GM23338 (cell line): Measurements from ENCODE around the gene NEB. TPM values are rescaled to one million over a fixed set of nuclear protein-coding genes. Genes with fewer than 3 reads are reported as not detected.
A peak's percentile ranks its signal among the peaks of the same experiment; 100 is the strongest.

Source experiments
- ATAC-seq: fragments of 200-7000 bp; cut with Tn5 transposase; 3 replicates; pipeline ENCODE4 v1.9.1; 2020
- DNase-seq: peaks from one replicate; pipeline ENCODE4 v3.0.0-alpha.2; 2015; ENCODE audit warnings: low spot score
- H2AFZ ChIP-seq: fragments of 200-600 bp; sonication (generic); 2 replicates; pipeline ENCODE4 v1.8.0; 2016; ENCODE audit warnings: antibody characterized with exemption, mild to moderate bottlenecking, moderate library complexity
- H3F3A ChIP-seq: fragments of 200-600 bp; sonication (generic); replicated peaks from 2 replicates; pipeline ENCODE4 v1.8.0; 2017; ENCODE audit warnings: antibody characterized with exemption, mixed run types, low read depth
- H3K27ac ChIP-seq: fragments of 200-600 bp; sonication (generic); 2 replicates; pipeline ENCODE4 v1.6.1; 2016; ENCODE audit warnings: low read depth
- H3K27me3 ChIP-seq: fragments of 200-600 bp; sonication (generic); 2 replicates; pipeline ENCODE4 v1.8.0; 2016; ENCODE audit warnings: mild to moderate bottlenecking, mixed run types, moderate library complexity; ENCODE audit not compliant: insufficient read depth
- H3K36me3 ChIP-seq: fragments of 200-600 bp; sonication (generic); 2 replicates; pipeline ENCODE4 v1.8.0; 2016; ENCODE audit warnings: mild to moderate bottlenecking; ENCODE audit not compliant: insufficient read depth
- H3K4me1 ChIP-seq: fragments of 200-600 bp; sonication (generic); 2 replicates; pipeline ENCODE4 v1.8.0; 2016; ENCODE audit warnings: mild to moderate bottlenecking, moderate library complexity; ENCODE audit not compliant: insufficient read depth
- H3K4me2 ChIP-seq: fragments of 200-600 bp; sonication (generic); 2 replicates; pipeline ENCODE4 v1.7.1; 2017; ENCODE audit warnings: mixed run types
- H3K4me3 ChIP-seq: fragments of 200-600 bp; sonication (generic); 2 replicates; pipeline ENCODE4 v1.6.1; 2016; ENCODE audit warnings: mixed run types
- H3K79me2 ChIP-seq: fragments of 200-600 bp; sonication (generic); replicated peaks from 2 replicates; pipeline ENCODE4 v1.8.0; 2017; ENCODE audit warnings: mild to moderate bottlenecking; ENCODE audit not compliant: insufficient read depth
- H3K9me2 ChIP-seq: fragments of 200-600 bp; sonication (generic); 2 replicates; pipeline ENCODE4 v1.8.0; 2017; ENCODE audit not compliant: insufficient read depth
- H4K20me1 ChIP-seq: fragments of 200-600 bp; sonication (generic); replicated peaks from 2 replicates; pipeline ENCODE4 v1.8.0; 2017; ENCODE audit warnings: mild to moderate bottlenecking; ENCODE audit not compliant: insufficient read depth
- H3K27ac Mint-ChIP-seq: 2 replicates; pipeline ENCODE4 v1.8.0; 2020; ENCODE audit warnings: inconsistent platforms, mild to moderate bottlenecking, moderate library complexity, mixed read lengths
- H3K27me3 Mint-ChIP-seq: 3 replicates; pipeline ENCODE4 v1.8.0; 2022; ENCODE audit warnings: low read depth, mild to moderate bottlenecking, moderate library complexity, mixed read lengths, inconsistent platforms; ENCODE audit not compliant: insufficient read depth, poor library complexity
- H3K36me3 Mint-ChIP-seq: 3 replicates; pipeline ENCODE4 v1.8.0; 2021; ENCODE audit warnings: low read depth, mild to moderate bottlenecking, inconsistent platforms, moderate library complexity, mixed read lengths
- H3K4me1 Mint-ChIP-seq: 3 replicates; pipeline ENCODE4 v1.8.0; 2020; ENCODE audit warnings: mild to moderate bottlenecking, inconsistent platforms, mixed read lengths
- H3K4me3 Mint-ChIP-seq: 3 replicates; pipeline ENCODE4 v1.8.0; 2021; ENCODE audit warnings: moderate library complexity, mild to moderate bottlenecking, inconsistent platforms, mixed read lengths
- H3K9me3 Mint-ChIP-seq: 3 replicates; pipeline ENCODE4 v1.8.0; 2020; ENCODE audit warnings: moderate library complexity, mild to moderate bottlenecking, inconsistent platforms, mixed read lengths
- CREB1 ChIP-seq: fragments of 250-450 bp; sonication (Bioruptor Pico); IDR thresholded peaks from 2 replicates; pipeline ENCODE4 v1.5.0; 2020; ENCODE audit warnings: low read depth, mild to moderate bottlenecking, moderate library complexity
- EZH2 ChIP-seq: fragments of 200-600 bp; sonication (generic); IDR thresholded peaks from one replicate; pipeline ENCODE4 v1.8.0; 2017; ENCODE audit warnings: antibody characterized with exemption, mild to moderate bottlenecking, low read depth; ENCODE audit not compliant: unreplicated experiment
- EZH2phosphoT487 ChIP-seq: fragments of 200-600 bp; sonication (generic); IDR thresholded peaks from one replicate; pipeline ENCODE4 v1.8.1; 2018; ENCODE audit warnings: antibody characterized with exemption; ENCODE audit not compliant: unreplicated experiment
- JUNB ChIP-seq: IDR thresholded peaks from one replicate; pipeline ENCODE4 v1.6.1; 2016; ENCODE audit warnings: antibody characterized with exemption; ENCODE audit not compliant: unreplicated experiment
- NANOG ChIP-seq: IDR thresholded peaks from 2 replicates; pipeline ENCODE4 v1.6.1; 2016; ENCODE audit warnings: antibody characterized with exemption, borderline replicate concordance
- POLR2AphosphoS5 ChIP-seq: IDR thresholded peaks from 2 replicates; pipeline ENCODE4 v1.6.1; 2016; ENCODE audit warnings: antibody characterized with exemption, low read depth
- STAT1 ChIP-seq: IDR thresholded peaks from one replicate; pipeline ENCODE4 v1.6.1; 2016; ENCODE audit warnings: antibody characterized with exemption; ENCODE audit not compliant: unreplicated experiment
- ZNF114 ChIP-seq: fragments of 250-450 bp; sonication (Bioruptor Pico); IDR thresholded peaks from 2 replicates; pipeline ENCODE4 v1.5.0; 2020; ENCODE audit warnings: mild to moderate bottlenecking, moderate library complexity
- ZNF331 ChIP-seq: fragments of 250-450 bp; sonication (Bioruptor Pico); IDR thresholded peaks from 2 replicates; pipeline ENCODE4 v1.5.0; 2020; ENCODE audit warnings: low read depth, mild to moderate bottlenecking, moderate library complexity
- polyA plus RNA-seq: library from polyadenylated mRNA; unstranded; fragments of >200 nt; fragmentation: Nextera tagmentation; extraction: Ambion mirVana; gene quantifications from 2 replicates; pipeline ENCODE4 v1.2.1, GENCODE V29; 2016
- total RNA-seq: library from RNA; depleted of rRNA; stranded (reverse); fragments of >200 nt; shearing (Covaris generic); gene quantifications from 2 replicates; pipeline ENCODE4 v1.2.3, GENCODE V29; 2014
- TF ChIP-seq, protein P1 (sequence below): fragments of 250-450 bp; sonication (Bioruptor Pico); IDR thresholded peaks from 2 replicates; pipeline ENCODE4 v1.5.0; 2020; ENCODE audit warnings: mild to moderate bottlenecking, moderate library complexity
- TF ChIP-seq, protein P2 (sequence below): IDR thresholded peaks from 2 replicates; pipeline ENCODE4 v1.6.1; 2016; ENCODE audit warnings: antibody characterized with exemption
- TF ChIP-seq, protein P3 (sequence below), 2 experiments: fragments of 200-600 bp in 1 of 2; sonication (generic) in 1 of 2; conservative IDR thresholded peaks; 2 replicates each; pipeline versions ENCODE4 v1.5.1 to v1.6.1; 2016 to 2017; ENCODE audit warnings: antibody characterized with exemption in 2 of 2, low read depth in 2 of 2, mild to moderate bottlenecking in 2 of 2, moderate library complexity in 1 of 2
- TF ChIP-seq, protein P4 (sequence below): IDR thresholded peaks from one replicate; pipeline ENCODE4 v1.6.1; 2018; ENCODE audit warnings: antibody characterized with exemption; ENCODE audit not compliant: unreplicated experiment

Gene NEB
- total and polyA plus RNA-seq, 2 experiments from 2014 or later, result 6.2 to 13.7 TPM

DNA sequence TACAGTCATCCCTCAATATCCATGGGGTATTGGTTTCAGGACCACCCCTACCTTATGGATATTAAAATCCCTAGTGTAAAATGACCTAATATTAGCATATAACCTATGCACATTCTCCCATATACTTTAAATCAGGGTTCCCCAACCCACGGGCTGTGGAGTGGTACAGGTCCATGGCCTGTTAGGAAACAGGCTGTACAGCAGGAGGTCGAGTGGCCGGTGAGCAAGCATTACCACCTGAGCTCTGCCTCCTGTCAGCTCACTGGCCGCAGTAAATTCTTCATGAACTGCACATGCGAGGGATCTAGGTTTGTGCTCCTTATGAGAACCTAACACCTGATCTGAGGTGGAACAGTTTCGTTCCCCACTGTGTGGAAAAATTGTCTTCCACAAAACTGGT lies 250.7 kb downstream of the NEB start:
- no peak for TF ChIP-seq ZNF331 (CRISPR knock-in tag)
- no peak for TF ChIP-seq STAT1
- TF ChIP-seq JUNB, result no peak
- TF ChIP-seq, protein P1, sequence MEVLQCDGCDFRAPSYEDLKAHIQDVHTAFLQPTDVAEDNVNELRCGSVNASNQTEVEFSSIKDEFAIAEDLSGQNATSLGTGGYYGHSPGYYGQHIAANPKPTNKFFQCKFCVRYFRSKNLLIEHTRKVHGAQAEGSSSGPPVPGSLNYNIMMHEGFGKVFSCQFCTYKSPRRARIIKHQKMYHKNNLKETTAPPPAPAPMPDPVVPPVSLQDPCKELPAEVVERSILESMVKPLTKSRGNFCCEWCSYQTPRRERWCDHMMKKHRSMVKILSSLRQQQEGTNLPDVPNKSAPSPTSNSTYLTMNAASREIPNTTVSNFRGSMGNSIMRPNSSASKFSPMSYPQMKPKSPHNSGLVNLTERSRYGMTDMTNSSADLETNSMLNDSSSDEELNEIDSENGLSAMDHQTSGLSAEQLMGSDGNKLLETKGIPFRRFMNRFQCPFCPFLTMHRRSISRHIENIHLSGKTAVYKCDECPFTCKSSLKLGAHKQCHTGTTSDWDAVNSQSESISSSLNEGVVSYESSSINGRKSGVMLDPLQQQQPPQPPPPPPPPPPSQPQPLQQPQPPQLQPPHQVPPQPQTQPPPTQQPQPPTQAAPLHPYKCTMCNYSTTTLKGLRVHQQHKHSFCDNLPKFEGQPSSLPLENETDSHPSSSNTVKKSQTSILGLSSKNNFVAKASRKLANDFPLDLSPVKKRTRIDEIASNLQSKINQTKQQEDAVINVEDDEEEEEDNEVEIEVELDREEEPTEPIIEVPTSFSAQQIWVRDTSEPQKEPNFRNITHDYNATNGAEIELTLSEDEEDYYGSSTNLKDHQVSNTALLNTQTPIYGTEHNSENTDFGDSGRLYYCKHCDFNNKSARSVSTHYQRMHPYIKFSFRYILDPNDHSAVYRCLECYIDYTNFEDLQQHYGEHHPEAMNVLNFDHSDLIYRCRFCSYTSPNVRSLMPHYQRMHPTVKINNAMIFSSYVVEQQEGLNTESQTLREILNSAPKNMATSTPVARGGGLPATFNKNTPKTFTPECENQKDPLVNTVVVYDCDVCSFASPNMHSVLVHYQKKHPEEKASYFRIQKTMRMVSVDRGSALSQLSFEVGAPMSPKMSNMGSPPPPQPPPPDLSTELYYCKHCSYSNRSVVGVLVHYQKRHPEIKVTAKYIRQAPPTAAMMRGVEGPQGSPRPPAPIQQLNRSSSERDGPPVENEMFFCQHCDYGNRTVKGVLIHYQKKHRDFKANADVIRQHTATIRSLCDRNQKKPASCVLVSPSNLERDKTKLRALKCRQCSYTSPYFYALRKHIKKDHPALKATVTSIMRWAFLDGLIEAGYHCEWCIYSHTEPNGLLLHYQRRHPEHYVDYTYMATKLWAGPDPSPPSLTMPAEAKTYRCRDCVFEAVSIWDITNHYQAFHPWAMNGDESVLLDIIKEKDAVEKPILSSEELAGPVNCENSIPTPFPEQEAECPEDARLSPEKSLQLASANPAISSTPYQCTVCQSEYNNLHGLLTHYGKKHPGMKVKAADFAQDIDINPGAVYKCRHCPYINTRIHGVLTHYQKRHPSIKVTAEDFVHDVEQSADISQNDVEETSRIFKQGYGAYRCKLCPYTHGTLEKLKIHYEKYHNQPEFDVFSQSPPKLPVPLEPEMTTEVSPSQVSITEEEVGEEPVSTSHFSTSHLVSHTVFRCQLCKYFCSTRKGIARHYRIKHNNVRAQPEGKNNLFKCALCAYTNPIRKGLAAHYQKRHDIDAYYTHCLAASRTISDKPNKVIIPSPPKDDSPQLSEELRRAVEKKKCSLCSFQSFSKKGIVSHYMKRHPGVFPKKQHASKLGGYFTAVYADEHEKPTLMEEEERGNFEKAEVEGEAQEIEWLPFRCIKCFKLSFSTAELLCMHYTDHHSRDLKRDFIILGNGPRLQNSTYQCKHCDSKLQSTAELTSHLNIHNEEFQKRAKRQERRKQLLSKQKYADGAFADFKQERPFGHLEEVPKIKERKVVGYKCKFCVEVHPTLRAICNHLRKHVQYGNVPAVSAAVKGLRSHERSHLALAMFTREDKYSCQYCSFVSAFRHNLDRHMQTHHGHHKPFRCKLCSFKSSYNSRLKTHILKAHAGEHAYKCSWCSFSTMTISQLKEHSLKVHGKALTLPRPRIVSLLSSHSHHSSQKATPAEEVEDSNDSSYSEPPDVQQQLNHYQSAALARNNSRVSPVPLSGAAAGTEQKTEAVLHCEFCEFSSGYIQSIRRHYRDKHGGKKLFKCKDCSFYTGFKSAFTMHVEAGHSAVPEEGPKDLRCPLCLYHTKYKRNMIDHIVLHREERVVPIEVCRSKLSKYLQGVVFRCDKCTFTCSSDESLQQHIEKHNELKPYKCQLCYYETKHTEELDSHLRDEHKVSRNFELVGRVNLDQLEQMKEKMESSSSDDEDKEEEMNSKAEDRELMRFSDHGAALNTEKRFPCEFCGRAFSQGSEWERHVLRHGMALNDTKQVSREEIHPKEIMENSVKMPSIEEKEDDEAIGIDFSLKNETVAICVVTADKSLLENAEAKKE (CRISPR knock-in tag), result no peak
- TF ChIP-seq, protein P2, sequence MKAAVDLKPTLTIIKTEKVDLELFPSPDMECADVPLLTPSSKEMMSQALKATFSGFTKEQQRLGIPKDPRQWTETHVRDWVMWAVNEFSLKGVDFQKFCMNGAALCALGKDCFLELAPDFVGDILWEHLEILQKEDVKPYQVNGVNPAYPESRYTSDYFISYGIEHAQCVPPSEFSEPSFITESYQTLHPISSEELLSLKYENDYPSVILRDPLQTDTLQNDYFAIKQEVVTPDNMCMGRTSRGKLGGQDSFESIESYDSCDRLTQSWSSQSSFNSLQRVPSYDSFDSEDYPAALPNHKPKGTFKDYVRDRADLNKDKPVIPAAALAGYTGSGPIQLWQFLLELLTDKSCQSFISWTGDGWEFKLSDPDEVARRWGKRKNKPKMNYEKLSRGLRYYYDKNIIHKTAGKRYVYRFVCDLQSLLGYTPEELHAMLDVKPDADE, result no peak
- TF ChIP-seq, protein P3, sequence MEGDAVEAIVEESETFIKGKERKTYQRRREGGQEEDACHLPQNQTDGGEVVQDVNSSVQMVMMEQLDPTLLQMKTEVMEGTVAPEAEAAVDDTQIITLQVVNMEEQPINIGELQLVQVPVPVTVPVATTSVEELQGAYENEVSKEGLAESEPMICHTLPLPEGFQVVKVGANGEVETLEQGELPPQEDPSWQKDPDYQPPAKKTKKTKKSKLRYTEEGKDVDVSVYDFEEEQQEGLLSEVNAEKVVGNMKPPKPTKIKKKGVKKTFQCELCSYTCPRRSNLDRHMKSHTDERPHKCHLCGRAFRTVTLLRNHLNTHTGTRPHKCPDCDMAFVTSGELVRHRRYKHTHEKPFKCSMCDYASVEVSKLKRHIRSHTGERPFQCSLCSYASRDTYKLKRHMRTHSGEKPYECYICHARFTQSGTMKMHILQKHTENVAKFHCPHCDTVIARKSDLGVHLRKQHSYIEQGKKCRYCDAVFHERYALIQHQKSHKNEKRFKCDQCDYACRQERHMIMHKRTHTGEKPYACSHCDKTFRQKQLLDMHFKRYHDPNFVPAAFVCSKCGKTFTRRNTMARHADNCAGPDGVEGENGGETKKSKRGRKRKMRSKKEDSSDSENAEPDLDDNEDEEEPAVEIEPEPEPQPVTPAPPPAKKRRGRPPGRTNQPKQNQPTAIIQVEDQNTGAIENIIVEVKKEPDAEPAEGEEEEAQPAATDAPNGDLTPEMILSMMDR (conservative IDR thresholded peaks at IDR 0.05; ENCODE audit: low read depth in 2 of 2), result no peak
- TF ChIP-seq EZH2phosphoT487, result no peak
- TF ChIP-seq, protein P4, sequence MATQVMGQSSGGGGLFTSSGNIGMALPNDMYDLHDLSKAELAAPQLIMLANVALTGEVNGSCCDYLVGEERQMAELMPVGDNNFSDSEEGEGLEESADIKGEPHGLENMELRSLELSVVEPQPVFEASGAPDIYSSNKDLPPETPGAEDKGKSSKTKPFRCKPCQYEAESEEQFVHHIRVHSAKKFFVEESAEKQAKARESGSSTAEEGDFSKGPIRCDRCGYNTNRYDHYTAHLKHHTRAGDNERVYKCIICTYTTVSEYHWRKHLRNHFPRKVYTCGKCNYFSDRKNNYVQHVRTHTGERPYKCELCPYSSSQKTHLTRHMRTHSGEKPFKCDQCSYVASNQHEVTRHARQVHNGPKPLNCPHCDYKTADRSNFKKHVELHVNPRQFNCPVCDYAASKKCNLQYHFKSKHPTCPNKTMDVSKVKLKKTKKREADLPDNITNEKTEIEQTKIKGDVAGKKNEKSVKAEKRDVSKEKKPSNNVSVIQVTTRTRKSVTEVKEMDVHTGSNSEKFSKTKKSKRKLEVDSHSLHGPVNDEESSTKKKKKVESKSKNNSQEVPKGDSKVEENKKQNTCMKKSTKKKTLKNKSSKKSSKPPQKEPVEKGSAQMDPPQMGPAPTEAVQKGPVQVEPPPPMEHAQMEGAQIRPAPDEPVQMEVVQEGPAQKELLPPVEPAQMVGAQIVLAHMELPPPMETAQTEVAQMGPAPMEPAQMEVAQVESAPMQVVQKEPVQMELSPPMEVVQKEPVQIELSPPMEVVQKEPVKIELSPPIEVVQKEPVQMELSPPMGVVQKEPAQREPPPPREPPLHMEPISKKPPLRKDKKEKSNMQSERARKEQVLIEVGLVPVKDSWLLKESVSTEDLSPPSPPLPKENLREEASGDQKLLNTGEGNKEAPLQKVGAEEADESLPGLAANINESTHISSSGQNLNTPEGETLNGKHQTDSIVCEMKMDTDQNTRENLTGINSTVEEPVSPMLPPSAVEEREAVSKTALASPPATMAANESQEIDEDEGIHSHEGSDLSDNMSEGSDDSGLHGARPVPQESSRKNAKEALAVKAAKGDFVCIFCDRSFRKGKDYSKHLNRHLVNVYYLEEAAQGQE, result no peak
- no peak for TF ChIP-seq POLR2AphosphoS5
- no peak for TF ChIP-seq CREB1
- no peak for TF ChIP-seq ZNF114
- TF ChIP-seq EZH2, result no peak
- TF ChIP-seq NANOG, result no peak
- H3K27me3 ChIP-seq, result no peaks in the 10 kb centered on the region

More for the DNA sequence above, 250.7 kb downstream of the NEB start:
- Histone ChIP-seq H3K36me3 (0 out of 2 replicates have a peak, but pooled peaks cover 7% of the 10 kb centered on the region), H3K27ac (peak overlapping the region; percentile 15; the same call in 1 of the 2 replicates), H2AFZ (no peak overlapping the region), H3K79me2 (no peaks in the 10 kb centered on the region; the same call in 1 of the 2 replicates), H3K4me3 (no peak overlapping the region), H3K4me1 (no peaks in the 10 kb centered on the region), H3K4me2 (no peak overlapping the region), H3K9me2 (no peaks in the 10 kb centered on the region), H3F3A (no peaks in the 10 kb centered on the region), H4K20me1 (peaks cover 11% of the 10 kb centered on the region; the same call in 1 of the 2 replicates)
- DNase-seq (no peak), ATAC-seq (peak; percentile 21; the same call in 1 of the 3 replicates)
- no peaks in the 10 kb centered on the region for H3K4me1 Mint-ChIP-seq
- H3K36me3 Mint-ChIP-seq, result peaks cover 36% of the 10 kb centered on the region
- no peaks in the 10 kb centered on the region for H3K9me3 Mint-ChIP-seq
- no peak overlapping the region for H3K4me3 Mint-ChIP-seq
- H3K27ac Mint-ChIP-seq, result no peak overlapping the region
- H3K27me3 Mint-ChIP-seq, result no peaks in the 10 kb centered on the region
